ENCODE measurements around the gene TLR3.
"Not testable (repeated sequence)": the region's sequence is repeated elsewhere in the genome, so short reads cannot be mapped to it uniquely, and the experiment has no call there.

The TLR3 gene

DNA sequence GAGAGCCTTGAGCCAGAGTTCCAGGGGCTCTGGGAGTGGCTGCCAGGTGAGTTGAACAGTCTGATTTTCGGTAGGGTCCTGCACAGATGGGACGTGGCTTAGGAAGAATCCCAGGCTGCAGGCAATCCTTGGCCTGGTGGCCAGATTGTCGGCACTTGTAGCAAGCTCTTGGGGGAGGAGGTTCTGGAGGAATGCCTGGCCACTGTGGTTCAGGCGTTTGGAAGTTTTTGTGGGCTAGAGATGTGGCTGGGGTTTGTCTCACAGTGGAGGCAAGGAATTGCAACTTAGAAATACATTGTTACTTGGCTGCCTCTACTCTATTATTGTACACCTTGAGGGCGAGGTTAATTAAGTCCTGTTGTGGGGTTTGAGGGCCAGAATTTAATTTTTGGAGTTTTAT, 21.5 kb upstream of the TLR3 start:
- not testable (repeated sequence) for DNase-seq (ENCODE audit: low spot score)

GRCh38 chr4:186050135-186050534, 18.8 kb upstream of the TLR3 start:
- DNase-seq (ENCODE audit: low spot score): not testable (repeated sequence)

GRCh38 chr4:186051096-186051495, 17.9 kb upstream of the TLR3 start:
- no peak for DNase-seq (ENCODE audit: low spot score)

- no peak for DNase-seq (ENCODE audit: low spot score)
Measured at GRCh38 chr4:186058253-186058979, 10.5 kb upstream of the TLR3 start.

- no peak for DNase-seq (ENCODE audit: low spot score)
Measured at GRCh38 chr4:186058980-186059316, 10.0 kb upstream of the TLR3 start.

DNA sequence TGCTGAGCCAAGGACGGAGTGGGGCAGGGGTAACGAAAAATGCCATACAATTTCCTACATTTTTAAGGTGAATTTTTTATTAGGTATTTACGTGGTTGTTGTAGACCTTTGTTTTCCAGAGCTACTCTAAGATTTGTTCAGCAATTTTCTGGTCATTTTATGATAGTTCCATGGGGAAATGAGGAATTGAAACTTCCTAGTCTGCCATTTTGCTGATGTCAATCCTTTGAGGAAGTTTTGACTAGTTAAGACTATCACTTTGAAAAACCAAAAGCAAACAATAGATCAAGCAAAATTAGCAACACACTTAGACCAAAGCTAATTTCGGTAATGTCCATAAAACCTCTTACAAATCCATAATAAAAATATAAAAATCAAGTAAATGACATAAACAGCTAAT, 7.0 kb upstream of the TLR3 start:
- no peak for DNase-seq (ENCODE audit: low spot score)

DNA sequence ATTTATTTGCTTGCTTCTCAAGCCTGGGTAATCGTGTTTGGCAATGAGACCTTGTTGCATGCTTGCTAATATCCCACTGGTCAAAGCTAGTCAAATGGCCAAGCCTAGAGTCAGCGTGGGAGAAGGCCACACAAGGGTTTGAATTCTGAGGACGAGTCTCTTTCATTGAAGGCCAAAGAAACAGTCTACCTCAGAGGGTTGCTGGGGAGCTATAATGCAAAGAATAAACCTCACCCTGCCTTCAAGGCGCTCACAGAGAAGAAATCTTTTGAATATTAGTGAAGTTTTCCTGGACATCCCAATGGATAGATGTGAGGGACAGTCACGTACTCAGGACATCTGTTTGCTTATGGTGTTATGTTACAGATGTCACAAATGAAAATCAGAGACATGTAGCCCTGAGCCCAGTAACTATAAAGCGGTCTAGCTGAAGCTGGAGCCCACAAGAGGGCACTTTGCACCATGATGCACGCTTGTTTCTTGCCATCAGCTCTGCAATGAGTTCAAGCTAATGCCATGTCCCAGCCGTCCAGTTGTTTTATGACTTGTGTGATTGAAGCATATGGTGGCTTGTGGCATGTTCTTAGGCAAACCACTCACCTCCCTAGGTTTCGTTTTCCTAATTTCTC, 1.1 kb upstream of the TLR3 start:
- DNase-seq (ENCODE audit: low spot score): no peak

DNA sequence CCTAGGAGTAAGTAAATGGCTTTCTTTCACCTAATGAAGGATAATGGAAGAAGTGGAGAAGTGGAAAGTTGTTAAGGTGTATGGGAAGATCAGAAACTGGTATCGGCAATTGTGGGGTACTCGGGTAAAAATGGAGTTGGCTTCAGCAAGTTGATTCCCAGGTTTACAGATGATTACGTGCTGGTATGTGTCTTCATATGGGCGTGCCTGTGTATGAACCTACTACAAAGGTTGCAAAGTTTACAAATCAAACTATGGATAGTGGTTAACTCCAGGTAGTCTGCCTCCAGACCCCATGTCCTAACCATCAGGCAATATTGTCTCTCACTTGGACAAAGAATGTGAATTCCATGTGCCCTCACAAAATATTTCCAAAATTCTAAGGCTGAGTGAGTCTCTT, 773 bp downstream of the TLR3 start:
- no peak for DNase-seq (ENCODE audit: low spot score)

DNA sequence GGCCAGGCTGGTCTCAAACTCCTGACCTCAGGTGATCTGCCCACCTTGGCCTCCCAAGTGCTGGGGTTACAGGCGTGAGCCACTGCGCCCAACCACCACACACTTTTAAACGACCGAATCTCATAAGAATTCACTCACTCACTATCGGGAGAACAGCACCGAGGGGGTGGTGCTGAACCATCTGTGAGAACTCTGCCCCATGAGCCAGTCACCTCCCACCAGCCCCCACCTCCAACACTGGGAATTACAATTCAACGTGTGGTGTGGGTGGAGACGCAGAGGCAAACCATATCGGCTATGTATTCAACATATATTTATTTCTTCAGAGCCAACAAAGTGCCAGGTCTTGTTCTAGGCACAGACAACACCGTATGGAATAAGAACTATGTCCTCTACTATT, 3.6 kb downstream of the TLR3 start:
- DNase-seq (ENCODE audit: low spot score): no peak

DNA sequence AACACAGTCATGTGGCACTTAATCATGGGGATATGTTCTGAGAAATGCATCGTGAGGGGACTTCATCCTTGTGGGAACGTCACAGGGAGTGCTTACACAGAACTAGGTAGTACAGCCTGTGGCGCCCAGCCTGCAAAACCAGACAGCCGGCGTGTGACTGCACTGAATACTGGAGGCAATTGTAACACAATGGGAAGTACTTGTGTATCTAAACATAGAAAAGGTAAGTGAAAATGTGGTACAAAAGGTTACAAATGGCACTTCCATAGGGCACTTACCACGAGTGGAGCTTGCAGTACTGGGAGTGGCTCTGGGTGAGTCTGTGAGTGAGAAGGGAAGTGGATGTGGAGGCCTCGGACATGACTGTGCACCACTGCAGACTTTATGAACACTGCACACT, 5.2 kb downstream of the TLR3 start:
- no peak for DNase-seq (ENCODE audit: low spot score)

DNA sequence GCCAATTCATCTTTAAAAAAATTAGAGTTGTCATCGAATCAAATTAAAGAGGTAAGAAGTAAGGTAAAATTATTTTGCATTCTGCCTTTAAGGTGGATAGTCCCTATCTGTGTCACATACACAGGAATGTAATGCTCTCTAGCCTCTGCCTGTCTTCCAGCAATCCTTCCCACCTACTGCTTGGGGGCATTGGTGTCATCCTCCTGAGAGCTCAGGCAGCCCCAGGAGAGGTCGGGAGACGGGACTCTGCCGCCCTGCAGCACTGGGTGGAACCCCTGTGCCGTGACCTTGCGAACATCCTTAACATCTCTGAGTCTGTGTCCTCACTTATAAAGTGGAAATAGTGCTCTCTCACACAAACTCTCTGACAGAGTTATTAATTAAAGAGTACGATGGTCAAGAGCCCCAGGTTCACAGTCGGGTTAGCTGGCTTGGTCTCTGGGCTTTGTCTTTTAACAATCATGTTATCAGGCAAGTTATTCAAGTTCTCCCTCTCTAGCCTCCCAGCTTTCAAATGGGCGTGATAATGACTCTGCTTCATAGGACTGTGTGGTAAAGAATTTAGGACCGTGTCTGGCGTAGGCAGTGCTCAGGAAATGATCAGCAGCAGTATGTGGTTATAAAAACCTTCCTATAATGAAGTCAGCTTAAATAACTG, 10.2 kb downstream of the TLR3 start:
- DNase-seq (ENCODE audit: low spot score): peak; percentile 26

GRCh38 chr4:186079694-186080093, 10.7 kb downstream of the TLR3 start:
- no peak for DNase-seq (ENCODE audit: low spot score)

DNA sequence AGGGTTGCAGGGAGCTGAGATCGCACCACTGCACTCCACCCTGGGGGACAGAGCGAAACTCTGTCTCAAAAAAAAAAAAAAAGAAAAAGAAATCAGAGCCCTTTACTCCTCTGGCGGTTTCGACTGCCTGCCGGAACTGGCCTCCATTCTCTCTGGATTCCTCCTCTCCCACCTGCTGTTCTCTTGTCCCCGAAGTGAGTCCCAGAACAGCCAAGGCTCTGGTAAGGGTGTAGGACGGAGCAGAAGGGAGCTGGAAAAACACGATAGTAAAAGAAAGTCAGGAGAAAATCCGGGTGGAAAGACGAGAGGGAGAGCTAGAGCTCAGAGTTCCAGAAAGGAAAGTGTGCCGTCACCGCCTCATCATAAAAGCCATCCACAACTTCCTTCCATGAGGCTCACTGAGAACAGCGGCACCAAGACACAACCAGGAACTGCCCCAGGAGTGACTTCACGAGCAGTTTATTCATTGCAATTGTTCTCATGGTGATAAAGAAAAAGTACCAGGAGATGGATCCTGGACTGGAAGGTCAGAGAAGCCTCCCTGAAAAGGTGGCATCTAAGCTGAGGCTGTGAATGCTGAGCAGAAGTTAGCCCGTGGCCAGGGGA, 12.3 kb downstream of the TLR3 start:
- DNase-seq (ENCODE audit: low spot score): peak; percentile 76

DNA sequence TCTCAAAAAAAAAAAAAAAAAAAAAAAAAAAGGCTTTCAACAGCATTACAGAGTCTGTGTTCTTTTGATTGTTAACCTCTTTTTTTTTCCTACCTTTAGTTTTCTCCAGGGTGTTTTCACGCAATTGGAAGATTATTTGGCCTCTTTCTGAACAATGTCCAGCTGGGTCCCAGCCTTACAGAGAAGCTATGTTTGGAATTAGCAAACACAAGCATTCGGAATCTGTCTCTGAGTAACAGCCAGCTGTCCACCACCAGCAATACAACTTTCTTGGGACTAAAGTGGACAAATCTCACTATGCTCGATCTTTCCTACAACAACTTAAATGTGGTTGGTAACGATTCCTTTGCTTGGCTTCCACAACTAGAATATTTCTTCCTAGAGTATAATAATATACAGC, 13.3 kb downstream of the TLR3 start:
- no peak for DNase-seq (ENCODE audit: low spot score)

GRCh38 chr4:186088523-186088922, 19.6 kb downstream of the TLR3 start:
- no peak for DNase-seq (ENCODE audit: low spot score)

GRCh38 chr4:186092296-186092695, 23.3 kb downstream of the TLR3 start:
- no peak for DNase-seq (ENCODE audit: low spot score)

DNA sequence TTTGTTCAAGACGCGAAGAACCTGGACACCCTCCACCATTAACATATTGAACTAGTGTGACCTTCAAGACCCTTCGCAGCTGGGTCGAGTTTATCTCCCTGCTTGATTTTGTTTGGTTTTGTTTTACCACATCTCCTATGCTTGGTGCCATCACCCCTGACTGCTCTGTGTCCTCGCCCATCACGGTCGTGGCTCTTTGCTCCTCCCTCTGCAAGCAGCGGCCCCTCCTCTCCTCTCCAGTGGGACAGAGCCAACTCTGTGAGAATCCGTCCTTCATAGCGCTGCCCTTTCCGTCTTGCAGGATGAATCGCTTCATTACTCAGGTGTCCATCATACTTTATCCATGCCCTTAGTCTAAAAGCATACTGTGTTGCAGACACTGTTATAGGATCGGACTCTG, 26.4 kb downstream of the TLR3 start:
- no peak for DNase-seq (ENCODE audit: low spot score)

DNA sequence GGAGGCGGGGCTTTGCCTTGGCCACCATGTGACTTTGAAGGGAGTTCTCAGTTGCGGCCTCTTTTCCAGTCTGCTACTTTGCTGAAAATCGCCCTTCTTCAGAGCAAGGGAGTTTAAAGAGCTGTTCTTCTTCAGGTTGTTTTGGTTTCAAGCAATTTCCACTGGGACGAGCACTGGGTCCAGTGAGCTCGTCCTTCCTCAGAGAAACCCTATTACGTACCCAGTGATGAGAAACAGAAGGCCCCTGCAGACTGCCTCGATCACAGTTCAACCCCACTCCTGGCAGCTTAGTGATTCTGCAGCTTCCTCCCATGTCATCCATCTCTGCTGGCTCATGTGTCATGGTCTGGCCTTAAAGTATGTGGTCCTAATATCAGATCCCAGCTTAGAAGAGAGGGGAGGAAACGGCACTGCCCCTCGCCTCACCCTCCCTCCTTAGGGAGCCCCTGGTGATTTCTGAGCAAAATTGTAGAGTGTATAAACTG, 27.8 kb downstream of the TLR3 start:
- DNase-seq (ENCODE audit: low spot score): no peak

DNA sequence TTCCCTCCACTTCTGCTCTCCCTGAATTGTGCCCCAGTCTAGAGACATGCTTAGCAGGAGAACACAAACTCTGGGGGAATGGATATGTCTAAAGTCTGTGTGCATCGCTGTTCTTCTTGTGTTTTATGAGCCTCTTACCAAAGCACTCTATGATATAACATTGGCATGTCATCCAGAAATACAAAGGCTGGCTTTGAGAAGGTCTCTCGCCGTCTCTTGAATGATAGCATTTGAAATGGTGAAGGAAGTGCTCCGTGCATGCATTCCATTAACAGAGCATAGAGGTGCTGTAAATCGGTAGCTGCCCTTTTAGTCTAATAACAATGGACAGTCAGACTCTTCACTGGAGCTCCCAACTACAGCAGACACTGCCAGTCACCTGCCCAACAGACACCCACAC, 28.4 kb downstream of the TLR3 start:
- DNase-seq (ENCODE audit: low spot score): no peak

DNA sequence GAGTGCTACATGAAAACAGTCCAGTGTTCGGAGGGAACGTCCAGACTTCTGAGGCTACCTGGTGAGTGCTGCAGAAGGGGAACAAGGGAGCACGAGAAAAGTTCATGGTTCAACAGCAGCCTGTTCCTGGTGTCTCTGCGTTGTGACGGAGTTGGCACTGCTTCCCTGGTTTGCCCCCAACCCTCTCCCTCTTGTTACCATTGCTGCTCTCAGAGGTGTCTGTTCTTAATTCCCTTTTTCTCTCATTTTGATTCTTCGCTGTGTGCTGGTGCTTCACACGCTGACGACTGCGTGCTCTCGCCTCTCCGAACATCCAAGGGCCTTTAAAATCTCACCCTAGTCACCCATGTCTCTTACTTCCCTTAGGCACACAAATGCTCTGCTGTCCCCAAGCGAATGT, 34.0 kb downstream of the TLR3 start:
- no peak for DNase-seq (ENCODE audit: low spot score)

GRCh38 chr4:186104114-186104889, 35.3 kb downstream of the TLR3 start, which contains the start of gene FAM149A:
Gene FAM149A (plus strand): TSS chr4:186104704.
- peak; percentile 82 for DNase-seq (ENCODE audit: low spot score)
